Glomerular endothelial cell (primary cell): Measurements from ENCODE around the gene ANP32B. TPM values are rescaled to one million over a fixed set of nuclear protein-coding genes. Genes with fewer than 3 reads are reported as not detected.

Experiments
- DNase-seq: peaks from one replicate; pipeline ENCODE4 v3.0.0-alpha.2; 2011; ENCODE audit warnings: low read depth, low spot score; ENCODE audit errors: extremely low read depth
- total RNA-seq: library from RNA; depleted of rRNA; stranded (reverse); fragments of >200 nt; gene quantifications from 2 replicates; pipeline ENCODE4 v1.2.3, GENCODE V29; 2015

ANP32B gene
- total RNA-seq, 1 donor from 2014 or later: 30.8 TPM

GRCh38 chr9:98021306-98022040 is 38.3 kb downstream of the ANP32B start:
- no peak for DNase-seq

- peak; percentile 23 for DNase-seq
These were observed 39.3 kb downstream of the ANP32B start for GRCh38 chr9:98022447-98022846.

- no peak for DNase-seq
These were observed 41.6 kb downstream of the ANP32B start for GRCh38 chr9:98024702-98025101.

GRCh38 chr9:98031169-98031568 is 48.0 kb downstream of the ANP32B start:
- DNase-seq: no peak

- DNase-seq: no peak
These were observed 48.8 kb downstream of the ANP32B start for GRCh38 chr9:98031935-98032334.

- DNase-seq: peak; percentile 50
These were observed 51.7 kb downstream of the ANP32B start for GRCh38 chr9:98034593-98035546.

GRCh38 chr9:98037357-98037756 is 54.2 kb downstream of the ANP32B start:
- DNase-seq: no peak

- DNase-seq: no peak
These were observed 55.8 kb downstream of the ANP32B start for GRCh38 chr9:98038958-98039357.

- DNase-seq: no peak
These were observed 56.5 kb downstream of the ANP32B start for GRCh38 chr9:98039607-98040017.

- DNase-seq: no peak
These were observed 57.1 kb downstream of the ANP32B start for GRCh38 chr9:98040212-98040611.

- no peak for DNase-seq
These were observed 60.8 kb downstream of the ANP32B start for GRCh38 chr9:98043915-98044314.

GRCh38 chr9:98045234-98046179 is 62.4 kb downstream of the ANP32B start:
- DNase-seq: no peak

GRCh38 chr9:98046180-98046543 is 63.0 kb downstream of the ANP32B start:
- no peak for DNase-seq

- no peak for DNase-seq
These were observed 63.9 kb downstream of the ANP32B start for GRCh38 chr9:98047002-98047401.

GRCh38 chr9:98049288-98050072 is 66.3 kb downstream of the ANP32B start:
- DNase-seq: no peak

GRCh38 chr9:98050351-98050750 is 67.2 kb downstream of the ANP32B start:
- DNase-seq: no peak

GRCh38 chr9:98054376-98054951 is 71.3 kb downstream of the ANP32B start:
- DNase-seq: no peak

GRCh38 chr9:98056269-98057137 is 73.4 kb downstream of the ANP32B start, which contains the start of gene NANS:
Gene NANS (plus strand): TSS chr9:98056732. CDS start chr9:98056809, 77 bp downstream.
- peak; percentile 87 for DNase-seq
